Measurements from ENCODE around the gene MAPKBP1. TPM values are rescaled to one million over a fixed set of nuclear protein-coding genes. Genes with fewer than 3 reads are reported as not detected.

Gene MAPKBP1
- total and polyA plus RNA-seq, 2 of the 4 experiments (the other 2 are of a cell fraction) = 12.5 to 15.3 TPM

DNA sequence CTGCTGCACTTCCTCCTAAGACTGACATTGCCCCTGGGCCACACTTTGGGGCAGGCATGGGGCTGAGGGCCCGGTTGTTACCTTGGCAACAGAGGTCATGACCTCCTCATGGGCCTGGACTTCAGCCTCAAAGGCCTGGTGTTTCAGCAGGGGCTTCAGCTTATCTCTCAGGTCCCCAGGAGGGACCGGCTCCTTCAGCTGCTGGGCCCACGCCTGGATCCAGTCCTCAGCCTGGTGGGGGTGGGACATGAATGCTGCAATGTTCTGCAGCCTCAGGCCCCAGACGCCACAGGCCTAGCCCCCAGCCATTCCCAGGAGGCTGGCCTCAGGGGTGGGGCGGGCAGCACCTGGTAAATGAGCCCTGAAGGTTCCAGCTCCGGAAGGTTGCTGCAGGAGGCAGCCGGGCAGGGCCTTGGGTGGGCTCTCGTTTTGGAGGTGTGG lies 92.0 kb downstream of the MAPKBP1 start:
- Histone ChIP-seq H2AK9ac (replicated peaks; ENCODE audit: low read depth, low read length, poor library complexity) (no peak overlapping the region), H3K9me1 (ENCODE audit: insufficient read depth, low read length) (0 out of 2 replicates have a peak, but pooled peaks cover 2% of the 10 kb centered on the region), H3K4me1 (ENCODE audit: control insufficient read depth, insufficient read depth, low read length) (peaks cover 2% of the 10 kb centered on the region; the same call in 1 of the 2 replicates), H3K9me3 (ENCODE audit: control insufficient read depth, insufficient read depth, low read length) (no peaks in the 10 kb centered on the region), H3K14ac (replicated peaks; ENCODE audit: low read depth, low read length) (no peak overlapping the region), H4K20me1 (ENCODE audit: insufficient read depth, low read length) (peaks cover 3% of the 10 kb centered on the region; the same call in 1 of the 2 replicates), H3K27me3 (ENCODE audit: control insufficient read depth, insufficient read depth, low read length) (peaks cover 14% of the 10 kb centered on the region), H3K36me3 (ENCODE audit: control insufficient read depth, insufficient read depth, low read length) (no peaks in the 10 kb centered on the region), H3K18ac (ENCODE audit: low read depth, low read length) (no peak overlapping the region), H3K4me3 (ENCODE audit: insufficient read depth, low read depth, low read length) (no peak overlapping the region), H2BK15ac (ENCODE audit: low read depth, low read length) (no peak overlapping the region), H3K4ac (ENCODE audit: low read depth, low read length) (no peak overlapping the region), H2BK5ac (ENCODE audit: low read depth, low read length, poor library complexity, severe bottlenecking) (no peak overlapping the region), H3K56ac (ENCODE audit: extremely low read depth, insufficient read depth, low read length) (no peak overlapping the region), H4K91ac (ENCODE audit: insufficient read depth, low read depth, low read length) (no peak overlapping the region), H3K27ac (ENCODE audit: insufficient read depth, low read length) (no peak overlapping the region), H2BK120ac (ENCODE audit: low read depth, low read length) (no peak overlapping the region), H3K23ac (ENCODE audit: low read depth, low read length) (no peak overlapping the region), H2AK5ac (ENCODE audit: low read depth, low read length) (no peak overlapping the region), H4K8ac (ENCODE audit: low read depth in 2 of 2, low read length in 2 of 2) (no peak overlapping the region), H4K5ac (ENCODE audit: low read depth, low read length) (no peak overlapping the region), H2BK20ac (ENCODE audit: low read depth, low read length) (no peak overlapping the region), H3K9ac (ENCODE audit: low read depth, low read length) (no peak overlapping the region), H3K79me1 (ENCODE audit: low read depth in 1 of 2, low read length in 2 of 2) (no peaks in the 10 kb centered on the region), H3K4me2 (ENCODE audit: low read depth, low read length) (no peak overlapping the region), H2AFZ (replicated peaks; ENCODE audit: low read length, poor library complexity) (no peak overlapping the region)
- ChIA-PET CTCF (no interaction called here), POLR2A (ENCODE audit: unreplicated experiment) (no interaction called here)
- dilution Hi-C loops (cut with HindIII; ENCODE audit: low sequenced_read_pairs, unreplicated experiment) (no loop called here), in situ Hi-C loops (cut with MboI; ENCODE audit: low sequenced_read_pairs) (no loop called here), intact Hi-C loops (cut with micrococcal nuclease) (no loop called here)
- no TSS peak for BruUV-seq (replicated peaks)
- TF ChIP-seq, protein P1, sequence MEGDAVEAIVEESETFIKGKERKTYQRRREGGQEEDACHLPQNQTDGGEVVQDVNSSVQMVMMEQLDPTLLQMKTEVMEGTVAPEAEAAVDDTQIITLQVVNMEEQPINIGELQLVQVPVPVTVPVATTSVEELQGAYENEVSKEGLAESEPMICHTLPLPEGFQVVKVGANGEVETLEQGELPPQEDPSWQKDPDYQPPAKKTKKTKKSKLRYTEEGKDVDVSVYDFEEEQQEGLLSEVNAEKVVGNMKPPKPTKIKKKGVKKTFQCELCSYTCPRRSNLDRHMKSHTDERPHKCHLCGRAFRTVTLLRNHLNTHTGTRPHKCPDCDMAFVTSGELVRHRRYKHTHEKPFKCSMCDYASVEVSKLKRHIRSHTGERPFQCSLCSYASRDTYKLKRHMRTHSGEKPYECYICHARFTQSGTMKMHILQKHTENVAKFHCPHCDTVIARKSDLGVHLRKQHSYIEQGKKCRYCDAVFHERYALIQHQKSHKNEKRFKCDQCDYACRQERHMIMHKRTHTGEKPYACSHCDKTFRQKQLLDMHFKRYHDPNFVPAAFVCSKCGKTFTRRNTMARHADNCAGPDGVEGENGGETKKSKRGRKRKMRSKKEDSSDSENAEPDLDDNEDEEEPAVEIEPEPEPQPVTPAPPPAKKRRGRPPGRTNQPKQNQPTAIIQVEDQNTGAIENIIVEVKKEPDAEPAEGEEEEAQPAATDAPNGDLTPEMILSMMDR (conservative IDR thresholded peaks at IDR 0.05; ENCODE audit: low read depth, low read length) = no peak
- no peak for TF ChIP-seq MXI1 (IDR thresholded peaks at IDR 0.05; ENCODE audit: borderline replicate concordance, low read depth, low read length)
- TF ChIP-seq NFE2L2 (IDR thresholded peaks at IDR 0.05; ENCODE audit: low read depth, low read length) = no peak
- TF ChIP-seq RAD21 (IDR thresholded peaks at IDR 0.05; ENCODE audit: low read length) = no peak
- TF ChIP-seq, protein P2, sequence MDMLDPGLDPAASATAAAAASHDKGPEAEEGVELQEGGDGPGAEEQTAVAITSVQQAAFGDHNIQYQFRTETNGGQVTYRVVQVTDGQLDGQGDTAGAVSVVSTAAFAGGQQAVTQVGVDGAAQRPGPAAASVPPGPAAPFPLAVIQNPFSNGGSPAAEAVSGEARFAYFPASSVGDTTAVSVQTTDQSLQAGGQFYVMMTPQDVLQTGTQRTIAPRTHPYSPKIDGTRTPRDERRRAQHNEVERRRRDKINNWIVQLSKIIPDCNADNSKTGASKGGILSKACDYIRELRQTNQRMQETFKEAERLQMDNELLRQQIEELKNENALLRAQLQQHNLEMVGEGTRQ (IDR thresholded peaks at IDR 0.05; ENCODE audit: low read depth, low read length) = no peak
- no peak for TF ChIP-seq MAZ (IDR thresholded peaks at IDR 0.05; ENCODE audit: borderline replicate concordance, low read depth, low read length)
- TF ChIP-seq, protein P3, sequence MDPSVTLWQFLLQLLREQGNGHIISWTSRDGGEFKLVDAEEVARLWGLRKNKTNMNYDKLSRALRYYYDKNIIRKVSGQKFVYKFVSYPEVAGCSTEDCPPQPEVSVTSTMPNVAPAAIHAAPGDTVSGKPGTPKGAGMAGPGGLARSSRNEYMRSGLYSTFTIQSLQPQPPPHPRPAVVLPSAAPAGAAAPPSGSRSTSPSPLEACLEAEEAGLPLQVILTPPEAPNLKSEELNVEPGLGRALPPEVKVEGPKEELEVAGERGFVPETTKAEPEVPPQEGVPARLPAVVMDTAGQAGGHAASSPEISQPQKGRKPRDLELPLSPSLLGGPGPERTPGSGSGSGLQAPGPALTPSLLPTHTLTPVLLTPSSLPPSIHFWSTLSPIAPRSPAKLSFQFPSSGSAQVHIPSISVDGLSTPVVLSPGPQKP (IDR thresholded peaks at IDR 0.05; ENCODE audit: borderline replicate concordance, low read depth, low read length) = no peak
- no peak for TF ChIP-seq CEBPB (IDR thresholded peaks at IDR 0.05; ENCODE audit: low read depth, low read length)
- no peak for TF ChIP-seq RFX5 (IDR thresholded peaks at IDR 0.05; ENCODE audit: low read depth, low read length)
- TF ChIP-seq BHLHE40 (IDR thresholded peaks at IDR 0.05; ENCODE audit: low read depth, low read length) = no peak
- no peak for TF ChIP-seq CHD1 (IDR thresholded peaks at IDR 0.05; ENCODE audit: low read depth, low read length)
- no peak for TF ChIP-seq FOS (IDR thresholded peaks at IDR 0.05; ENCODE audit: low read depth, low read length)
- no peak for TF ChIP-seq RCOR1 (IDR thresholded peaks at IDR 0.05; ENCODE audit: insufficient replicate concordance, low read length)
- TF ChIP-seq SMC3 (IDR thresholded peaks at IDR 0.05; ENCODE audit: low read depth, low read length) = no peak
- ATAC-seq (ENCODE audit: low read depth) = no peak
- 40% methylated on average over 2 of the region's 8 CpGs; no CpG with 5 or more reads in 1 of the 2 experiments for WGBS, 2 experiments (ENCODE audit: extremely low coverage in 2 of 2, insufficient read length in 1 of 2)
- DNase-seq = no peak
